ENCODE results near the gene IRF1. TPM values are rescaled to one million over a fixed set of nuclear protein-coding genes. Genes with fewer than 3 reads are reported as not detected.

The IRF1 gene
- total and polyA plus RNA-seq, 2 of the 8 experiments (the other 6 are each of a cell fraction or from before 2014, with no cell fraction given) = 4.0 to 8.5 TPM

- no peaks in the 10 kb centered on the region for H3K23me2 ChIP-seq (ENCODE audit: low read depth, low read length)
- H3K79me1 ChIP-seq (ENCODE audit: low read depth, low read length) = no peaks in the 10 kb centered on the region
- H3K4me1 ChIP-seq (replicated peaks in 1 of 4; ENCODE audit: control insufficient read depth in 3 of 4, insufficient read depth in 4 of 4, low read length in 3 of 4) = peaks cover 0 to 10% (median 0%) of the 10 kb centered on the region in 4 experiments; a peak in 2 of 7 replicates
- H3K27ac ChIP-seq (ENCODE audit: low read depth, low read length) = no peak overlapping the region
- FAIRE-seq (no peak), DNase-seq (ENCODE audit: low read depth in 1 of 2, low spot score in 2 of 2) (no peak)
- H3K14ac ChIP-seq (ENCODE audit: insufficient read length) = no peak overlapping the region
- no peaks in the 10 kb centered on the region for H3K27me3 ChIP-seq (replicated peaks in 1 of 4; ENCODE audit: control insufficient read depth in 3 of 4, extremely low read depth in 1 of 4, insufficient read depth in 3 of 4, low read length in 3 of 4)
- no peak overlapping the region for H3K9ac ChIP-seq (replicated peaks in 1 of 4; ENCODE audit: extremely low read depth in 1 of 4, low read depth in 3 of 4, low read length in 3 of 4)
- H3K4ac ChIP-seq (replicated peaks; ENCODE audit: insufficient read length, low read depth, low read length) = no peak overlapping the region
- no peak overlapping the region for H3K23ac ChIP-seq (ENCODE audit: insufficient read length)
- H4K5ac ChIP-seq (ENCODE audit: insufficient read length, low read depth, low read length) = no peak overlapping the region
- H2BK12ac ChIP-seq (ENCODE audit: low read depth, low read length) = no peak overlapping the region
- H2AK5ac ChIP-seq (ENCODE audit: low read depth, low read length) = no peak overlapping the region
- H3K4me3 ChIP-seq (ENCODE audit: extremely low read depth in 1 of 4, insufficient read depth in 2 of 4, low read depth in 3 of 4, low read length in 4 of 4) = no peak overlapping the region
- no peak overlapping the region for H4K8ac ChIP-seq (ENCODE audit: extremely low read depth, insufficient read depth, low read length)
- H3K18ac ChIP-seq (ENCODE audit: extremely low read depth, low read length) = no peak overlapping the region
- no peak overlapping the region for H4K91ac ChIP-seq (replicated peaks; ENCODE audit: insufficient read length, low read length)
- ChIA-PET CTCF (ENCODE audit: partially characterized antibody) (interaction anchor here (0.9 to 4.3 kb wide), 10 partner anchors 10 to 46 kb away, joined by 3 to 33 read pairs (median 4); no protein-coding TSS in a partner anchor), POLR2A (ENCODE audit: partially characterized antibody) (interaction anchor here (0.8 to 1.4 kb wide), 4 partner anchors 10 to 15 kb away, joined by 3 to 4 read pairs (median 4); no protein-coding TSS in a partner anchor)
- H2AFZ ChIP-seq (ENCODE audit: low read length) = no peak overlapping the region
- no peak overlapping the region for H3K4me2 ChIP-seq (ENCODE audit: insufficient read depth in 1 of 2, low read depth in 2 of 2, low read length in 2 of 2)
- H2BK5ac ChIP-seq (ENCODE audit: low read depth, low read length) = no peak overlapping the region
- no peak overlapping the region for H2BK15ac ChIP-seq (ENCODE audit: low read length)
- no peaks in the 10 kb centered on the region for H3K36me3 ChIP-seq (ENCODE audit: control insufficient read depth in 2 of 4, insufficient read depth in 4 of 4, low read length in 3 of 4)
- H3K56ac ChIP-seq (replicated peaks; ENCODE audit: insufficient read length, low read depth, low read length) = no peak overlapping the region
- WGBS, 2 experiments (ENCODE audit: extremely low coverage in 1 of 2, insufficient coverage in 1 of 2, insufficient read length in 1 of 2, insufficient replicate concordance in 2 of 2, low coverage in 1 of 2, low lambda C conversion rate in 2 of 2, missing lambda C conversion rate in 1 of 2) = 96% methylated on average over 8 of the region's 8 CpGs; no CpG with 5 or more reads in 1 of the 2 experiments
- H3K79me2 ChIP-seq (ENCODE audit: control insufficient read depth in 1 of 2, insufficient read depth in 2 of 2, low read length in 2 of 2) = no peaks in the 10 kb centered on the region
- no peak overlapping the region for H2BK20ac ChIP-seq (ENCODE audit: low read length)
- H4K20me1 ChIP-seq (replicated peaks in 1 of 2; ENCODE audit: control insufficient read depth in 1 of 2, insufficient read depth in 2 of 2, low read length in 2 of 2) = no peaks in the 10 kb centered on the region
- H2BK120ac ChIP-seq (replicated peaks; ENCODE audit: low read depth, low read length) = no peak overlapping the region
- H3K9me3 ChIP-seq (ENCODE audit: insufficient read depth in 2 of 2, low read depth in 1 of 2, low read length in 1 of 2) = no peaks in the 10 kb centered on the region
- TF ChIP-seq RXRA (IDR thresholded peaks at IDR 0.05; ENCODE audit: insufficient read depth, low read depth, low read length) = no peak
- no peak for TF ChIP-seq JUN (IDR thresholded peaks at IDR 0.05; ENCODE audit: low read depth, low read length)
These were observed 18.1 kb downstream of the IRF1 start for GRCh38 chr5:132472431-132472830.

Data from H1 (cell line).